Inflammatory macrophage treated with lipopolysaccharide for 4 hours (primary cell): Measurements from ENCODE around the gene WRNIP1.
A peak's percentile ranks its signal among the peaks of the same experiment; 100 is the strongest.

Source experiments
- DNase-seq: peaks from one replicate; pipeline ENCODE4 v3.0.0-alpha.2; 2020

WRNIP1 gene

GRCh38 chr6:2810092-2810671, 45.0 kb downstream of the WRNIP1 start:
- peak; percentile 82 for DNase-seq

GRCh38 chr6:2812695-2813094, 47.5 kb downstream of the WRNIP1 start:
- no peak for DNase-seq

DNA sequence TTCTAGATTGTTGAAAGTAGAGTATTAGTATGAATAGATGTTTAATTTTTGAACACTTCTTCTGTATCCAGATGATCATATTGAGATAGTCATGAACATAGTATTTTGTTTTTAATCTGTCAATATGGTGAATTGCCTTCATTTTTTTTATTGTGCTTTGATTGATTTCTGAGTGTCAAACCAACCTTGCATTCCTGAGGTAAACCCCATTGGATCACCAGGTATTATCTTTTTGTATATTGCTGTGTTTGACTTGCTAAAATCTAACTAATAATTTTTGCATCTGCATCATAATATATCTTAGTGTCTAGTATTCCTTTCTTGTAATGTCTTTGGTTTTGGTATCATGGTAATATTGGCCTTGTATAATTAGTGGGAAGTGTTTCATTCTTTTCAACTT, 51.0 kb downstream of the WRNIP1 start:
- no peak for DNase-seq

DNA sequence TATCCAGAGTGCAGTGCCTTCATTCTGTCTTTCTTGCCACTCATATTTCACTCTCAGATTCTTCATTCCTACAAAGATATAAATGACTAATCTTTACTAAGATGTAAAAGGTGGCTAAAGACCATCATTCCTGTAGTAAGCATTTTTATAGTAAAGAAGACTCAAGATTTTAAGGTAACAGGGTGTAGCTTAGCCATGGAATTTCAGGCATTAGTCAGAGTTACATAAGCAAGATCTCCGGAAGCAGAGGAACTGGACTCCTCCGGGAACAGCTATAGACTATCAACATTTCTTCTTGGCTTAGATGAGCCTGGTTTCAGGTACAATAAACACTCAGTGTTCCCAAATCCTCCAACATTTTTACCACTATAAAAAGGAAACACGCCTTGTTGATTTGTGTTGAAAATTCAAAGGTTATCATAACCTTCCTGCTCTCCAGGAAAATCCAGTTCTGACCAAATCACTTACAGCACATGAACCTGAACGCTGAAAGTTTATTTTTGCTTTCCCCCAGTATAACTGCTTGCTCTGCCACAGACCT, 52.8 kb downstream of the WRNIP1 start:
- no peak for DNase-seq

DNA sequence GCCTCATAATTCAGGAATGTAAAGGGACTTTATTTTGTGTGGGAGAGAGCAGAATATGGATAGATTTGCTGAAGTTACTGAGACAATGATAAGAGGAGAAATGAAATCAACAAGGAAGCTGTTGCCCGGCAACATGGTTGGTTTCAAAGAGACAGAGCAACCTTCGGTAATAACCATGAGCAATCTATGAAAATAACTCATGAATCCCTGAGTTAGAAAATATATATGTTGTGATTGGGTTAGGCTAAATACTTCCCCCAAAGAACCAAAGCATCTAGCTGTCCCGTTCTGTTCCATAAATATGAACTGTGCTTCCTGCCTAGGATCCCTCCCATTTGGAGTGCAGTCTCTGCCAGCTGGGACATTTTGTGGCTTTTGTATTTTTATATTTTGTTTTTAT, 53.4 kb downstream of the WRNIP1 start:
- DNase-seq, result peak; percentile 59

GRCh38 chr6:2819115-2819514, 53.9 kb downstream of the WRNIP1 start:
- no peak for DNase-seq

- no peak for DNase-seq
Measured at GRCh38 chr6:2819978-2820377, 54.8 kb downstream of the WRNIP1 start.

- DNase-seq, result no peak
Measured at GRCh38 chr6:2820415-2820814, 55.2 kb downstream of the WRNIP1 start.

DNA sequence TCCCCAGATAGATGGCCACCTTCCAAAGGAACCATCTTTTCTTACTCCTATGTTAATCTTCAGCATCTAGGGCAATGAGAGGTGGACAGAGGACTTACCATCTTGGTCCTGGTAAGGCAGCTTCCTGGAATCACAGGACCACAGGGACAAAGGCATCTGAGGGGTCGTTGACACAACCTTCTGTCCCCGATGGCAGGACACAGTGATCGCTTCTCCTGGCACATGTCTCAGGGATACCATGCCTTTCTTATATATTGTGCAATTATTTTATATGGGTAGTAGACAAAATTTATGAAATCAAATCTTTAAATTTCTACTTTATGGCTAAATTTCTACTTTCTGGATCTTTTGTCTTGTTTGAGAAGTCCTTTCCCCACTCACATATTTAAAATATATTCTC, 56.4 kb downstream of the WRNIP1 start:
- no peak for DNase-seq

DNA sequence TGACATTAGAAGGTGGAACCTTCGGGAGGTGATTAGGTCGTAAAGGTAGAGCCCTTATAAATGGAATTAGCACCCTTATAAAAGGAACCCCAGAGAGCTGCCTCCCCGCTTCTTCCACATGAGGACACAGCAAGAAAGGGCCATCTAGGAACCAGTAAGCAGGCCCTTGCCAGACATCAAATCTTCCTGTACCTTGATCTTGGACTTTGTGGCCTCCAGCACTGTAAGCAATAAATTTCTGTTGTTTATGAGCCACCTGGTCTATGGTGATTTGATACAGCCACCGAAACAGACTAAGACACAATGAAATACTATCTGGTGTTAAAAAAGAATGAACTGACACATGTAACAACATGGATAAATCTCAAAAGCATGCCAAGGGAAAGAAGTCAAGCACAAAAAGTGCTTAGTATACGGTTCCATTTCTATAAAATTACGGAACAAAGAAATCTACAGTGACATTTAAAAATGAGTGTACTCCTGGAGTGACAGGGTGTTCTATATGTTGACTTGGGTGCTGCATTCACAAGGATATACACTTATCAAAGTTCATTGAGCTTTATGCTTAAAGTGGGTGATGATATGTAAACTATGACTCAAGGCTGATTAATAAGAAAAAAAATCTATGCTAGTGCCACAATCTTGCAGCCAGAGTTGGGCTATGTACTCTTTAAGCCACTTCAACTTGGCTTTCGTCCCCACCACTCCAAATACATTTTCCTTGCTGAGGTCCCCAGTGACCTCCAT, 58.1 kb downstream of the WRNIP1 start:
- no peak for DNase-seq

GRCh38 chr6:2826131-2826530, 60.9 kb downstream of the WRNIP1 start:
- peak; percentile 80 for DNase-seq

- DNase-seq, result no peak
Measured at GRCh38 chr6:2827142-2827541, 61.9 kb downstream of the WRNIP1 start.

DNA sequence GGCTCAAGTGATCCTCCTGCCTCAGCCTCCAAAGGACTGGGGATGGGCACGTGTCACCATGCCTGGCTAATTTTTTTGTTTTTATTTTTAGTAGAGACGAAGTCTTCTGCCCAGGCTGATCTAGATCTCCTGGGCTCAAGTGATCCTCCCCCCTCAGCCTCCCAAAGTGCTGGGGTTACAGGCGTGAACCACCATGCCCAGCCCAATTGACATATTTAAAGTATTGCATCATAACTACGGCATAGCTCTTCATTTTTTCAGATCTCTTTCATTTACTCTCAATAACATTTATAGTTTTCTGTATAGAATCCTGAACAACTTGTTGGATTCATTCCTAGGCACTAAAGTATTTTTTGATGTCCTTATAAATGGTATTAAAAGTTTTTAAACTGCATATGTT, 63.4 kb downstream of the WRNIP1 start:
- no peak for DNase-seq

DNA sequence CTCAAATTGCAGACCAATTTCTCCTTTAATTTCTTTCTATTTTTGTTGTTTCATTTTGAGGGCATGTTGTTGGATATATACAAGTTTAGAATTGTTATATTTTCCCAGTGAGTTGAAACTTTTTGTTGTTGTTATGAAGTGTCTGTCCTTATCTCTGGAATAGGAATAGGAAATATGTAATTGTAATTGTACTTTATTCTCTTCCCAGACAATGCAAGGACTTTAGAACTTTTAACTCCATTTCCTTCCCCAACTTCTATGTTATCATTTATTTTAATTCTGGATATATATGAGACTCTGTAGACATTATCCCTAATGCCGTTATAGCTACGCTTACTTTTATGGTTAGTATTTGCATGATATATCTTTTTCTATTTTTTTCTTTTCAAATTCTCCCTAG, 64.1 kb downstream of the WRNIP1 start:
- DNase-seq, result no peak

GRCh38 chr6:2830183-2830582, 65.0 kb downstream of the WRNIP1 start:
- no peak for DNase-seq

DNA sequence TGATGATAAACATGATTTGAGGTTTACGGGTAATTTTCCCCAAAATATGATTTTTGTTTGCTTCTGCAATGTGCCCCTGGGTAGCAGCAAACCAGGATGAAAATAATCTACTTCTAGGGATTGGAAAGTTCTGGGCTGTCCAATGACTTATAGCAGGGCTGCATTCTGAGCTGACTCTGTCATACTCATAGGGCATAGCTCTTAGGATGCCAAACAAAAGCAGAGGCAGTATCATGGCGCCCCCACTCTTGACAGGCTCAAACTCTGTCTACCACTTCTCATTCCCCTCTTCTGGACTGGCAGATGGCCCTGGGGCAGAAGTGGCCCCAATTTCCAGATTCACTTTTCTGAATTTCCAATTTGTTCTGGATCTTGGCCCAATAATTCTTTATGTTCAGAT, 66.2 kb downstream of the WRNIP1 start:
- DNase-seq, result no peak

- no peak for DNase-seq
Measured at GRCh38 chr6:2834262-2834661, 69.1 kb downstream of the WRNIP1 start.
